Keratinocyte (primary cell): ENCODE results near the gene LIMA1.
"Not testable (repeated sequence)": the region's sequence is repeated elsewhere in the genome, so short reads cannot be mapped to it uniquely, and the experiment has no call there.

Experiments used
- EZH2 ChIP-seq: IDR thresholded peaks from one replicate; pipeline ENCODE4 v1.6.1; 2012; ENCODE audit warnings: inconsistent platforms, mild to moderate bottlenecking, low read length, moderate library complexity
- TF ChIP-seq, protein P1 (sequence below), 3 experiments: IDR thresholded peaks in 1 of 3; conservative IDR thresholded peaks in 1 of 3; optimal IDR thresholded peaks in 1 of 3; 2 replicates in 2 of 3; 3 replicates in 1 of 3; pipeline versions ENCODE3 to v1.5.1; 2011; ENCODE audit warnings: low read length in 3 of 3, mild to moderate bottlenecking in 3 of 3, moderate library complexity in 2 of 3, control low read depth in 1 of 3, inconsistent platforms in 1 of 3; ENCODE audit not compliant: insufficient read depth in 2 of 3; ENCODE audit errors: extremely low read depth in 1 of 3

DNA sequence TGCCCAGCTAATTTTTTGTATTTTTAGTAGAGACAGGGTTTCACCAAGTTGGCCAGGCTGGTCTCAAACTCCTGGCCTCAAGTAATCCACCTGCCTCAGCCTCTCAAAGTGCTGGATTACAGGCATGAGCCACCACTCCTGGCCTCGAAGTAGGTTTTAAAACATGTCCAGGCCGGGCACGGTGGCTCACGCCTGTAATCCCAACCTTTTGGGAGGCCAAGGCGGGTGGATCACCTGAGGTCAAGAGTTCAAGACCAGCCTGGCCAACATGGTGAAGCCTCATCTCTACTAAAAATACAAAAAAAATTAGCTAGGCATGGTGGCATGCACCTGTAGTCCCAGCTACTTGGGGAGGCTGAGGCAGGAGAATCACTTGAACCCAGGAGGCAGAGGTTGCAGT is 45.3 kb upstream of the LIMA1 start:
- not testable (repeated sequence) for TF ChIP-seq EZH2
- TF ChIP-seq, protein P1, sequence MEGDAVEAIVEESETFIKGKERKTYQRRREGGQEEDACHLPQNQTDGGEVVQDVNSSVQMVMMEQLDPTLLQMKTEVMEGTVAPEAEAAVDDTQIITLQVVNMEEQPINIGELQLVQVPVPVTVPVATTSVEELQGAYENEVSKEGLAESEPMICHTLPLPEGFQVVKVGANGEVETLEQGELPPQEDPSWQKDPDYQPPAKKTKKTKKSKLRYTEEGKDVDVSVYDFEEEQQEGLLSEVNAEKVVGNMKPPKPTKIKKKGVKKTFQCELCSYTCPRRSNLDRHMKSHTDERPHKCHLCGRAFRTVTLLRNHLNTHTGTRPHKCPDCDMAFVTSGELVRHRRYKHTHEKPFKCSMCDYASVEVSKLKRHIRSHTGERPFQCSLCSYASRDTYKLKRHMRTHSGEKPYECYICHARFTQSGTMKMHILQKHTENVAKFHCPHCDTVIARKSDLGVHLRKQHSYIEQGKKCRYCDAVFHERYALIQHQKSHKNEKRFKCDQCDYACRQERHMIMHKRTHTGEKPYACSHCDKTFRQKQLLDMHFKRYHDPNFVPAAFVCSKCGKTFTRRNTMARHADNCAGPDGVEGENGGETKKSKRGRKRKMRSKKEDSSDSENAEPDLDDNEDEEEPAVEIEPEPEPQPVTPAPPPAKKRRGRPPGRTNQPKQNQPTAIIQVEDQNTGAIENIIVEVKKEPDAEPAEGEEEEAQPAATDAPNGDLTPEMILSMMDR (optimal IDR thresholded peaks at IDR 0.05 in 1 of 3, IDR thresholded peaks at IDR 0.05 in 1 of 3, conservative IDR thresholded peaks at IDR 0.05 in 1 of 3; ENCODE audit: extremely low read depth in 1 of 3, insufficient read depth in 2 of 3, low read length in 3 of 3) = not testable (repeated sequence)
